ENCODE data around the gene NUDCD3.

The NUDCD3 gene

GRCh38 chr7:44465490-44465889 is 25.0 kb downstream of the NUDCD3 start:
- Histone ChIP-seq H3K9me2 (replicated peaks; ENCODE audit: insufficient read depth, low read length) (no peaks in the 10 kb centered on the region), H3K4me2 (ENCODE audit: low read depth, low read length, poor library complexity, severe bottlenecking) (no peak overlapping the region), H3K9me3 (ENCODE audit: insufficient read depth, low read length) (no peaks in the 10 kb centered on the region), H3K4me3 (ENCODE audit: insufficient read depth, low read length, poor library complexity, severe bottlenecking) (no peak overlapping the region), H3K27me3 (ENCODE audit: low read length) (no peaks in the 10 kb centered on the region; the same call in 1 of the 2 replicates), H3K9ac (ENCODE audit: low read length) (no peak overlapping the region), H3K79me2 (ENCODE audit: insufficient read depth, low read length) (peaks cover 14% of the 10 kb centered on the region; the same call in 1 of the 2 replicates), H3F3A (ENCODE audit: insufficient read depth) (peaks cover 7% of the 10 kb centered on the region; the same call in 1 of the 2 replicates), H2AFZ (ENCODE audit: low read depth, low read length, severe bottlenecking) (no peak overlapping the region), H3K36me3 (ENCODE audit: low read length) (peaks cover 27% of the 10 kb centered on the region), H4K20me1 (ENCODE audit: low read depth, low read length) (peaks cover 53% of the 10 kb centered on the region), H3K27ac (ENCODE audit: low read depth, low read length) (no peak overlapping the region)
- TF ChIP-seq EZH2phosphoT487 (conservative IDR thresholded peaks at IDR 0.05; ENCODE audit: low read length): no peak
- TF ChIP-seq, protein P1, sequence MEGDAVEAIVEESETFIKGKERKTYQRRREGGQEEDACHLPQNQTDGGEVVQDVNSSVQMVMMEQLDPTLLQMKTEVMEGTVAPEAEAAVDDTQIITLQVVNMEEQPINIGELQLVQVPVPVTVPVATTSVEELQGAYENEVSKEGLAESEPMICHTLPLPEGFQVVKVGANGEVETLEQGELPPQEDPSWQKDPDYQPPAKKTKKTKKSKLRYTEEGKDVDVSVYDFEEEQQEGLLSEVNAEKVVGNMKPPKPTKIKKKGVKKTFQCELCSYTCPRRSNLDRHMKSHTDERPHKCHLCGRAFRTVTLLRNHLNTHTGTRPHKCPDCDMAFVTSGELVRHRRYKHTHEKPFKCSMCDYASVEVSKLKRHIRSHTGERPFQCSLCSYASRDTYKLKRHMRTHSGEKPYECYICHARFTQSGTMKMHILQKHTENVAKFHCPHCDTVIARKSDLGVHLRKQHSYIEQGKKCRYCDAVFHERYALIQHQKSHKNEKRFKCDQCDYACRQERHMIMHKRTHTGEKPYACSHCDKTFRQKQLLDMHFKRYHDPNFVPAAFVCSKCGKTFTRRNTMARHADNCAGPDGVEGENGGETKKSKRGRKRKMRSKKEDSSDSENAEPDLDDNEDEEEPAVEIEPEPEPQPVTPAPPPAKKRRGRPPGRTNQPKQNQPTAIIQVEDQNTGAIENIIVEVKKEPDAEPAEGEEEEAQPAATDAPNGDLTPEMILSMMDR (IDR thresholded peaks at IDR 0.05; ENCODE audit: insufficient read depth, low read length, poor library complexity, severe bottlenecking): no peak

GRCh38 chr7:44463169-44463808 is 27.2 kb downstream of the NUDCD3 start:
- H3K79me2 ChIP-seq (ENCODE audit: insufficient read depth, low read length): peaks cover 18% of the 10 kb centered on the region; the same call in 1 of the 2 replicates
- H3K9me2 ChIP-seq (replicated peaks; ENCODE audit: insufficient read depth, low read length): no peaks in the 10 kb centered on the region
- H3F3A ChIP-seq (ENCODE audit: insufficient read depth): peaks cover 16% of the 10 kb centered on the region
- peaks cover 36% of the 10 kb centered on the region for H3K36me3 ChIP-seq (ENCODE audit: low read length)
- H4K20me1 ChIP-seq (ENCODE audit: low read depth, low read length): peaks cover 56% of the 10 kb centered on the region
- no peaks in the 10 kb centered on the region; the same call in 1 of the 2 replicates for H3K27me3 ChIP-seq (ENCODE audit: low read length)
- TF ChIP-seq EZH2phosphoT487 (conservative IDR thresholded peaks at IDR 0.05; ENCODE audit: low read length): no peak
- TF ChIP-seq, protein P1 (IDR thresholded peaks at IDR 0.05; ENCODE audit: insufficient read depth, low read length, poor library complexity, severe bottlenecking): peak; percentile 52
- H3K9me3 ChIP-seq (ENCODE audit: insufficient read depth, low read length): no peaks in the 10 kb centered on the region
- H3K4me2 ChIP-seq (ENCODE audit: low read depth, low read length, poor library complexity, severe bottlenecking): no peak overlapping the region
- H3K9ac ChIP-seq (ENCODE audit: low read length): no peak overlapping the region
- no peak overlapping the region for H3K4me3 ChIP-seq (ENCODE audit: insufficient read depth, low read length, poor library complexity, severe bottlenecking)
- H2AFZ ChIP-seq (ENCODE audit: low read depth, low read length, severe bottlenecking): no peak overlapping the region
- H3K27ac ChIP-seq (ENCODE audit: low read depth, low read length): no peak overlapping the region

DNA sequence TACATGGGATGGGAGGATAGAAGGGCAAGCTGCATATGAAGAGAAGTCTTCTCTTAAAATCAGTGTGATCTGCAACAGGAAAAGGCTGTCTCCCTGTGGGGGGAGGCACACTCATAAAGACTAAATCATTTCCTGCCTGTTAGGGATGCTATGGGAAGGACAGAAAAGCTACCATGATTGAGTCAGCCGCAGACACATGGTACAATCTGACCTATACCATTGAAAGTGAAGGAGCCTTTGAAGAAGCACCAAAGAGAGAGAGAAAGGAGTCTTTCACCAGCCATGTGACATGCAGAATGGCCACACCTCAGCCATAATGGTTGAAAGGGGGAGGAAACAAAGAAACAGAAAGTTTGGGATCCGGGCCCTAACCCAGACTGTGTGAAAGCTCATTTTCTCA is 29.1 kb downstream of the NUDCD3 start:
- Histone ChIP-seq H3K27ac (ENCODE audit: low read depth, low read length) (no peak overlapping the region), H3K4me2 (ENCODE audit: low read depth, low read length, poor library complexity, severe bottlenecking) (peak overlapping the region; percentile 61), H3K79me2 (ENCODE audit: insufficient read depth, low read length) (peaks cover 33% of the 10 kb centered on the region), H3F3A (ENCODE audit: insufficient read depth) (peaks cover 16% of the 10 kb centered on the region), H3K9me2 (replicated peaks; ENCODE audit: insufficient read depth, low read length) (no peaks in the 10 kb centered on the region), H4K20me1 (ENCODE audit: low read depth, low read length) (peaks cover 69% of the 10 kb centered on the region), H3K36me3 (ENCODE audit: low read length) (peaks cover 47% of the 10 kb centered on the region), H3K4me3 (ENCODE audit: insufficient read depth, low read length, poor library complexity, severe bottlenecking) (no peak overlapping the region), H3K27me3 (ENCODE audit: low read length) (no peaks in the 10 kb centered on the region; the same call in 1 of the 2 replicates), H3K9ac (ENCODE audit: low read length) (no peak overlapping the region), H2AFZ (ENCODE audit: low read depth, low read length, severe bottlenecking) (no peak overlapping the region), H3K9me3 (ENCODE audit: insufficient read depth, low read length) (no peaks in the 10 kb centered on the region)
- TF ChIP-seq, protein P1 (IDR thresholded peaks at IDR 0.05; ENCODE audit: insufficient read depth, low read length, poor library complexity, severe bottlenecking): no peak
- no peak for TF ChIP-seq EZH2phosphoT487 (conservative IDR thresholded peaks at IDR 0.05; ENCODE audit: low read length)

All from SU-DHL-6 (cell line).